Erythroblast (primary cell): ENCODE data around the gene NTPCR.
"Not testable (repeated sequence)": the region's sequence is repeated elsewhere in the genome, so short reads cannot be mapped to it uniquely, and the experiment has no call there.

Experiments
- DNase-seq, 2 experiments: peaks; one replicate each; lab custom pipeline; 2025; lab: John Stamatoyannopoulos, UW
- GATA1 ChIP-seq: IDR thresholded peaks from 2 replicates; pipeline ENCODE4 v1.6.1; 2011; ENCODE audit warnings: low read depth, mild to moderate bottlenecking, control low read depth, low read length, moderate library complexity
- POLR2A ChIP-seq: IDR thresholded peaks from 2 replicates; pipeline ENCODE4 v1.6.1; 2011; ENCODE audit warnings: mild to moderate bottlenecking, low read length

NTPCR gene

GRCh38 chr1:232990176-232991128 lies 40.0 kb downstream of the NTPCR start:
- TF ChIP-seq POLR2A = no peak
- TF ChIP-seq GATA1 = no peak
- no peak for DNase-seq

- no peak for DNase-seq
- TF ChIP-seq POLR2A = no peak
- TF ChIP-seq GATA1 = no peak
Measured at GRCh38 chr1:232991238-232991637, 40.8 kb downstream of the NTPCR start.

GRCh38 chr1:232992227-232992626 lies 41.8 kb downstream of the NTPCR start:
- no peak for TF ChIP-seq GATA1
- no peak for TF ChIP-seq POLR2A
- DNase-seq = no peak

GRCh38 chr1:232993555-232993954 lies 43.1 kb downstream of the NTPCR start:
- DNase-seq = no peak
- TF ChIP-seq GATA1 (no peak), POLR2A (no peak)

GRCh38 chr1:232995189-232995588 lies 44.8 kb downstream of the NTPCR start:
- no peak for TF ChIP-seq GATA1
- no peak for TF ChIP-seq POLR2A
- no peak for DNase-seq

GRCh38 chr1:232996143-232996542 lies 45.7 kb downstream of the NTPCR start:
- DNase-seq = no peak

GRCh38 chr1:232998138-232998537 lies 47.7 kb downstream of the NTPCR start:
- no peak for TF ChIP-seq GATA1
- no peak for TF ChIP-seq POLR2A
- DNase-seq = no peak

More at GRCh38 chr1:232996143-232996542, 45.7 kb downstream of the NTPCR start:
- TF ChIP-seq GATA1 (no peak), POLR2A (no peak)

- no peak for DNase-seq
- no peak for TF ChIP-seq POLR2A
- TF ChIP-seq GATA1 = no peak
Measured at GRCh38 chr1:232998646-232999045, 48.2 kb downstream of the NTPCR start.

- TF ChIP-seq GATA1 (no peak), POLR2A (no peak)
- no peak for DNase-seq
Measured at GRCh38 chr1:232999956-233000625, 49.7 kb downstream of the NTPCR start.

GRCh38 chr1:233003638-233004037 lies 53.2 kb downstream of the NTPCR start:
- not testable (repeated sequence) for DNase-seq

- DNase-seq = no peak
- TF ChIP-seq POLR2A (no peak), GATA1 (no peak)
Measured at GRCh38 chr1:233004451-233004850, 54.0 kb downstream of the NTPCR start.

- TF ChIP-seq POLR2A = no peak
- TF ChIP-seq GATA1 = no peak
- DNase-seq = no peak
Measured at GRCh38 chr1:233005156-233005555, 54.7 kb downstream of the NTPCR start.

GRCh38 chr1:233005703-233006102 lies 55.3 kb downstream of the NTPCR start:
- no peak for DNase-seq
- TF ChIP-seq GATA1 = no peak
- TF ChIP-seq POLR2A = no peak

- no peak for TF ChIP-seq GATA1
- TF ChIP-seq POLR2A = no peak
- DNase-seq = no peak
Measured at GRCh38 chr1:233006108-233006507, 55.7 kb downstream of the NTPCR start.

- no peak for DNase-seq
- TF ChIP-seq GATA1 = no peak
- no peak for TF ChIP-seq POLR2A
Measured at GRCh38 chr1:233006541-233006973, 56.1 kb downstream of the NTPCR start.
